Measurements from ENCODE around the gene GHRL. TPM values are rescaled to one million over a fixed set of nuclear protein-coding genes. Genes with fewer than 3 reads are reported as not detected.

The GHRL gene
- total RNA-seq, 1 donor from 2014 or later = 0.35 TPM

- DNase-seq (ENCODE audit: low read depth, low spot score) = no peak
- no peaks in the 10 kb centered on the region for H3K9me3 Mint-ChIP-seq
- H3K27ac Mint-ChIP-seq (ENCODE audit: unreplicated experiment) = peak overlapping the region; percentile 50
These were observed 46.0 kb upstream of the GHRL start for GRCh38 chr3:10338591-10339353.

GRCh38 chr3:10338164-10338470, 45.4 kb upstream of the GHRL start:
- H3K36me3 Mint-ChIP-seq (ENCODE audit: low read depth) = no peaks in the 10 kb centered on the region
- H3K4me1 Mint-ChIP-seq = peaks cover 12% of the 10 kb centered on the region
- H3K27me3 Mint-ChIP-seq (ENCODE audit: low read depth) = peaks cover 3% of the 10 kb centered on the region
- TF ChIP-seq CTCF (conservative IDR thresholded peaks at IDR 0.05) = no peak
- peak overlapping the region; percentile 50 for H3K27ac Mint-ChIP-seq (ENCODE audit: unreplicated experiment)
- no peak for DNase-seq (ENCODE audit: low read depth, low spot score)
- H3K4me3 Mint-ChIP-seq = no peak overlapping the region
- no peaks in the 10 kb centered on the region for H3K9me3 Mint-ChIP-seq

More at GRCh38 chr3:10338591-10339353, 46.0 kb upstream of the GHRL start:
- no peaks in the 10 kb centered on the region for H3K36me3 Mint-ChIP-seq (ENCODE audit: low read depth)
- H3K4me3 Mint-ChIP-seq = no peak overlapping the region
- no peak for TF ChIP-seq CTCF (conservative IDR thresholded peaks at IDR 0.05)
- H3K27me3 Mint-ChIP-seq (ENCODE audit: low read depth) = peaks cover 3% of the 10 kb centered on the region
- H3K4me1 Mint-ChIP-seq = peaks cover 12% of the 10 kb centered on the region

GRCh38 chr3:10337323-10338163, 44.8 kb upstream of the GHRL start:
- TF ChIP-seq CTCF (conservative IDR thresholded peaks at IDR 0.05) = no peak
- Mint-ChIP-seq H3K4me3 (no peak overlapping the region), H3K27me3 (ENCODE audit: low read depth) (peaks cover 5% of the 10 kb centered on the region), H3K36me3 (ENCODE audit: low read depth) (no peaks in the 10 kb centered on the region), H3K4me1 (peaks cover 12% of the 10 kb centered on the region), H3K9me3 (no peaks in the 10 kb centered on the region), H3K27ac (ENCODE audit: unreplicated experiment) (no peak overlapping the region)
- no peak for DNase-seq (ENCODE audit: low read depth, low spot score)

- peaks cover 12% of the 10 kb centered on the region for H3K4me1 Mint-ChIP-seq
- no peaks in the 10 kb centered on the region for H3K9me3 Mint-ChIP-seq
- DNase-seq (ENCODE audit: low read depth, low spot score) = no peak
- H3K27me3 Mint-ChIP-seq (ENCODE audit: low read depth) = peaks cover 13% of the 10 kb centered on the region
- H3K36me3 Mint-ChIP-seq (ENCODE audit: low read depth) = no peaks in the 10 kb centered on the region
- no peak overlapping the region for H3K4me3 Mint-ChIP-seq
- no peak for TF ChIP-seq CTCF (conservative IDR thresholded peaks at IDR 0.05)
- H3K27ac Mint-ChIP-seq (ENCODE audit: unreplicated experiment) = no peak overlapping the region
These were observed 44.0 kb upstream of the GHRL start for GRCh38 chr3:10336761-10337160.

GRCh38 chr3:10335871-10336622, 43.3 kb upstream of the GHRL start:
- Mint-ChIP-seq H3K9me3 (no peaks in the 10 kb centered on the region), H3K4me3 (no peak overlapping the region), H3K27ac (ENCODE audit: unreplicated experiment) (no peak overlapping the region), H3K27me3 (ENCODE audit: low read depth) (peaks cover 20% of the 10 kb centered on the region), H3K4me1 (peaks cover 12% of the 10 kb centered on the region), H3K36me3 (ENCODE audit: low read depth) (no peaks in the 10 kb centered on the region)
- DNase-seq (ENCODE audit: low read depth, low spot score) = no peak
- TF ChIP-seq CTCF (conservative IDR thresholded peaks at IDR 0.05) = no peak
